HG02759 (cell line): ENCODE measurements around the gene TMPRSS4.

Experiments
- ATAC-seq: cut with Tn5 transposase; IDR thresholded peaks from one replicate; pipeline ENCODE4 v1.9.1; 2021; ENCODE audit warnings: mild to moderate bottlenecking, moderate library complexity; ENCODE audit not compliant: unreplicated experiment

TMPRSS4 gene

GRCh38 chr11:118078911-118079411, 2.1 kb downstream of the TMPRSS4 start:
- no peak for ATAC-seq

DNA sequence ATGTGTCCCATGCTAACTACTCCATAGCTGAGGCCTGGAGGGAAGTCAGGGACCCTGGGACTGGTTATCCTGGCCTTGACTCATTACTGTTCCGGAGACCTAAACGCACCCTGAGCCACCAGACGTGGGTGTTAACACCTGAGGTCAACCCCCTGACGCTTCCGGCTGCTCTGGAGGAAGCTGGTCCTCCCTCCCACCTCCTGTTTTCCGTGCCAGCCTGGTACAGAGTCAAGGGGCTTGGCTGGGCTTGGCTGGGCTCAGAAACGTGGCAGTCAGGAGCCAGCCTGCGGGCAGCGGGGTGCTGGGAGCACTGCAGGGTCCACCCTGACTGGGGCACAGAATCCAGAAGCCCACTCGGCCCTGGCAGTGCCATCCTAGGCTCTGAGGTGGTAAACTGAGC, 2.6 kb downstream of the TMPRSS4 start:
- ATAC-seq = no peak

DNA sequence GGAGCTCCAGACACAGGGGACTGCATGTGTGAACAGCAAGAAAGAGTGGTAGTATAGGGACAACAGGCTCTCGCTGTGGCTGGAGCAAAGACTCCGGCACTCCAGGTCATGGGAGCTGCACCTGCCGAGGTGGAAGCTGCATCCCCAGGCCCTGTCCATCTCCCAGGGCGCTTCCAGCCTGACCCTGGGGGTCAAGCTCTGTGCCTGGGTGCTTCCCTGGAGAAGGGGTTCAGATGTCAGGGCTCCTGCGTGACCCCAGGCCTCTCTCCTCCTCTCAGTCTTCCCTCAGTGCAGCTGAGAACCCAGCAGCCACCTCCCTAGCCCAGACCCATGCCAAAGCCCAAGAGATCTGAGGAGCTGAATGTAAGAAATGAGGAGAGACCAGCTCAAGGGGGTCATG, 3.4 kb downstream of the TMPRSS4 start:
- ATAC-seq = no peak

- ATAC-seq = no peak
These were observed 4.5 kb downstream of the TMPRSS4 start for GRCh38 chr11:118081241-118081958.

- ATAC-seq = no peak
These were observed 6.1 kb downstream of the TMPRSS4 start for GRCh38 chr11:118082880-118083552.

- ATAC-seq = no peak
These were observed 7.4 kb downstream of the TMPRSS4 start for GRCh38 chr11:118084247-118084646.

DNA sequence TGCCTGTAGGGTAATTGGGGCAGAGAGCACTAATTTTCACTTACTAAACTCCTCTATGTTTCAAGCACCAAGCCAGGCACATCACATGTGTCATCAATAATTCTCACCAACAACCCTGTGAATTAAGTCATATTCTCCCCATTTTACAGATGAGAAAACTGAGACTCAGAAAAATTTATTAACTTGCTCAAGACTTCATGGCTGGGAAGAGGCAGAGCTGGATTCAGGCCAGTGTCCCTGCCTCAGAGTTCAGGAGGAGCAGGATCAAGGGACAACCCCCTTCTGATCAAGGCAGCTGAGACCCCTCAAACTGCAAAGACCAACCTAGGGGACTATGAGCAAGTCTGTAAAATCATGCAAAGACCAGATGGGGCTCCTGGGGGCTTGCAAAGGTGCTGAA, 7.8 kb downstream of the TMPRSS4 start:
- ATAC-seq = no peak

GRCh38 chr11:118086913-118087768, 10.3 kb downstream of the TMPRSS4 start, which contains the start of gene SMIM35:
TSS of gene SMIM35 (minus strand) at chr11:118086963. CDS start at chr11:118086757, 206 bp downstream.
- ATAC-seq = no peak

- ATAC-seq = no peak
These were observed 11.1 kb downstream of the TMPRSS4 start for GRCh38 chr11:118087931-118088330.

DNA sequence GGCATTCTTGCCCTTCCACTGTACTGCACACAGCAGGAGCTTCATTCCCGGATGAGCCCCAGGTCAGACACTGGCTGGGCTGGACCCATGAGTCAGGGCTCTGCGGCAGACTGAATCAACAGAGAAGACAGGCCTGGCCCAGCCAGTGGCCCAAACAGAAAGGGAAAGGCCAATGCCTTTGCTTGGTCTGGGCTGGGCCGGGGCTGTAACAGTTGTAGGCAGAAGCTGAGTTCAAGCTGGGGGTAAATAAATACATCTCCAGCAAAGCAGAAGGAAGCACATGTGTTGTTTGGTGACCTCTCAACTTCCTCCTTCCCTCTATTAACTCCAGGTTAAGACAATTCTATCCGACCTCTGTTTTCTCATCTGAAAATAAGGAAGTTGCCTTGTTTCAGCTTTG, 11.7 kb downstream of the TMPRSS4 start:
- ATAC-seq = no peak

- ATAC-seq = no peak
These were observed 13.8 kb downstream of the TMPRSS4 start for GRCh38 chr11:118090545-118091162.

DNA sequence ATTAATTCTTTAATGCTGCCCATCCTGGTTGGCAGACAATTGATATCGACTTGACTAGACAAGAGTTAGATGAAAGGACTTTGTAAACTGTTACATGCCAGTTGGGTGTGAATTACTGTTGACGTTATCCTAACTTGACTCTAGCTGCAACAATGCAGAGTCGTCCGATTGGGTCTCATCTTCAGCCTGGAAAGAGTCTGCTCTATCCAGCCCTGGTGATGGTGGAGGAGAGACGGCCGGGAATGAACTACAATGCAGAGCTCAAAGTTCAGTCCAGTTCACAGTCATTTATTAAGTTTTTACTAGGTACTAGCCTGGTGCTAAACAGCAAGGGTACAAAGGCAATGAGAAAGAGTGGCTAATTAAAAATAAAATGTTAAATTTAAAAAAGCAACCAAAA, 14.8 kb downstream of the TMPRSS4 start:
- ATAC-seq = no peak

- ATAC-seq = no peak
These were observed 16.2 kb downstream of the TMPRSS4 start for GRCh38 chr11:118092907-118093571.

DNA sequence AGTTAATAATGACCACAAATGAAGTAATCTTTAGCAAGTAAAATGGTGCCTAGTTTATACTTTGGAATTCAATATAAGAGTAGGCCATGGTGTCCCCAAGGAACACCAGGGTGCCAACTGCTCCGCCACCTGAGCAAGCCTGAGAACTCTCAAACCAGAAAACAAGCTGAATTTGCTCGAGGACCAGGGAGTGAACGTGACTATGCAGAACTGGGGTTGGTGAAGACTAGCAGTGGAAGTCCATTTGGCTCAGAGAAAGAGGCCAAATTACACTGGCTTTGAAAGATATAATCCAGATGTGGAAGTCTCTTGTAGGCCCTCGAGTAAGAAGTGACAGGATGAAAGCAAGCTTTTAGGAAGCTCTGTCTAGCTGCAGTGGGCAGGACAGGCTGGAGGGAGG, 18.6 kb downstream of the TMPRSS4 start:
- ATAC-seq = no peak

GRCh38 chr11:118095967-118096367, 19.1 kb downstream of the TMPRSS4 start:
- no peak for ATAC-seq

GRCh38 chr11:118098996-118099837, 22.3 kb downstream of the TMPRSS4 start:
- ATAC-seq = no peak

DNA sequence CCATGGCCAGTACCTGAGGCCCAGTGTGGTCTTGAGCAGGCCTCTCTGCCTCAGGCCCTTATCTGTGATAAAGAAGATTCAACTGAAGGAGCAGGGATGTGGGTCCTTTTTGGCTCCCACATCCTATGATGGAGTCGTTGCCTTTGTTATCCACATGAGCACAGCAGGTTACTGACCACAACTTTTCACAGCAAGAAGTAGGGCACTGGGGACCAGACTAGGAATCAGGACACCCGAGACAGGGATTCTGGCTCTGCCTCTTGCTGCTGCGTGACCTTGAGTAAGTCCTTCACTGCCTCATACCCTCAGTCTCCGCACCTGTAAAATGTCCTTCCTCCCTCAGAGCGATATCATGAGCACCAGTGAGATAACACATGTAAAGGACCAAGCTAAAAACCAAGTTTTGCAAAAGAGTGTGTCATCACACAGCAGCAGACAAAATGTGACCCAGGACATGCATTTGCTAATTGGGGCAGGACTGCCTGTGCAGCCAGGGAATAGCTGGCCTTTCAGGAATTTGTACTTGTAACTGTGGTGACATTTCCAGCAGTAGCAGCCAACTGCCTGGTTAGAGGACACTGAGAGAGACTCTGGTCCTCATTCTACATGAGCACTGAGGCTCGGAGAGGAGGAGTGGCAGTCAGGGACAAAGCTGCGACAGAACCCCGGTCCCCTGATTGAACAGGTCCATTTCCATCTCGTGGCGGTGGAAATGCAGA, 23.1 kb downstream of the TMPRSS4 start:
- ATAC-seq = no peak

DNA sequence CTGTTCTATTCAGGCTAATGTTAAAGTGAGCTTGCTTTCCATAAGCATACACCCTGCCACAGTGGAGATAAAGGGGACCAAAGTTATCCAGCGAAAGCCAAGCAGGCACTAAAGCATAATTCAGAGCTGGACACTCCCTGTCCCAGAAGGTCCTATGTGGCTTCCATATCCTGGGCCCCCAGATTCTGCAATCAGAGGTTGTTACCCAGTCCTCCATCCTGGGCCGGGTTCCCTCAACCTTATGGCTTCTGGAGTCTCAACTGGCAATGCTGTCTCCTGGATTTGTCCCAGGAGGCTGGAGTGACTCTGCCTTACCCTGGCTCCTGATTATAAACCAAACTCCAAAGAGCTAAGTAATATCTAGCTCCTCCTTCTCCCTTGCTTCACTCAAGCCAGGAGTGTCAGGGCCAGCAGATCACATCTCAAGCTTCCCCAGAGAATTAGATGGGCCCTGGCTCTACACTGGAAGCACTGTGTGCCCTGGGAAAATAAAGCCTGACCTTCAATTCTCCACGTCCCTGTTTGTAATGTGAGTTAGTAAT, 23.9 kb downstream of the TMPRSS4 start:
- no peak for ATAC-seq
